Amniotic epithelial cell (primary cell): ENCODE data around the gene ANKRD10.

ENCODE experiments used
- DNase-seq: peaks from one replicate; pipeline ENCODE4 v3.0.0-alpha.2; 2010; ENCODE audit warnings: low read depth

The ANKRD10 gene

DNA sequence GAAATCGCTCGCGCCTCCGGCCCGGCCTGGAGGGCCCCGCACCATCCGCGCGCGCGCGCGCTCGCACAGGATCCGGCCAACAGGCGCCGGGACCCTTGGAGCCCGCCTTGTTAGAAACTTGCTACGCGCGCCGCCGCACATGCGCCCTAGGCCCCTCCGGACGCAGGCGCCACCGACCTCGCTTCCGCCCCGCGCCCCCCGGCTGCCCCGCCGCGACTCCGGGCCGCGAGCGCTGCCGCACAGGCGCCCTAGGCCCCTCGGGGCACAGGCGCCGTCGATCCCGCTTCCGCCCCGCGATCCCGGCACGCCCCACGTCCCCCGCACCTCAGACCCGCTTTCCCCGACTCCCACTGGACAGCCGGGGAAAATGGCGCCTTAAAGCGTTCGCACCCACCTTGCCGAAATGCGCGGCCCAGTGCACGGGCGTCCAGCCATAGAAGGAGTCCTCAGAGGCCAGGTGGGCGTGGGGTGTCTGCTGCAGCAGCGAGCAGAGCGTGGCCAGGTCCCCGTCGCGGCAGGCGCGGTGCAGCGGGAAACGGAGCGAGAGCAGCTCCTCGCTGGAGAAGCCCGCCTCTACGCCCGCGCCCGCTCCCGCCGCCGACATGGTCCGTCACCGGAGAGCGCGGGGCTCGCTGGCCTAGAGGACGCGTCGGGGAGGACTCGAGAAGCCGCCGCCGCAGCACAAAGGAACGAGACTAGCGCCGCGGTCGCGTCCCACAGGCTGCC lies 375 bp downstream of the ANKRD10 start:
- DNase-seq: peak; percentile 64

GRCh38 chr13:110914081-110914330 lies 863 bp downstream of the ANKRD10 start:
- DNase-seq: no peak

DNA sequence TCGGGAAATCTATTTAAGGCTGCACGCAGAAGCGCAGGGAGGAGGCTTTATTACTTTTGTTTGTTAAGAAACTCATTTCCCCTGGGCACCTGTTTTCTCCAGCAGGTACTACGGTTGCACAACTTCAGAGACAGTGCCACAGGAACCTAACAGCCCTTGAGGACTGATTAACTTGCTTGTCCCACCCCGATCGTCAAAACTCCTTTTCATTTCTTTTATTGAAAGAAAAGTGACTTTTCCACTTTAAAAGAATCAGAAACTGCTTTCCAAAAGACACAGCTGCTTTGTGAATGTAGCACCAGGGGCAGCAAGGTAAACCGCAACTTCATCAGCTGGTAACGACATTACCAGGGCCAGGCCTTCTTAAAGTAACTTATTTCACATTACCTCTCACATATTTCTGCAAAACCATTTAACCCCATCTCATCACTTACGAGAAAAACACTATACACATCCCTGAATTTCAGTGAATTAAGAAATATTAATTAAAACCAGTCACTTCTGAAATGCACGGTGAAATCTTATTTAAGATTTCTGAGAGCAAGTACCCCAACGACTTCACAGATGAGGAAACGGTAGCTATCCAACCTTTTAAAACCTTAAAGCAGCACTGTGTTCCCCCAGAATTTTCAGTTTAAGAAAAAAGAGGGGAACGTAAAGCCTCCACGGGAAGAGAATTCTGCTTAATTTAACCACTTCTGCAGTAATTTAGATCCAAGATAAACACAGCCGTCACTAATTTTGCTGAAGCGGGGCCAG lies 1.4 kb downstream of the ANKRD10 start:
- DNase-seq: no peak

DNA sequence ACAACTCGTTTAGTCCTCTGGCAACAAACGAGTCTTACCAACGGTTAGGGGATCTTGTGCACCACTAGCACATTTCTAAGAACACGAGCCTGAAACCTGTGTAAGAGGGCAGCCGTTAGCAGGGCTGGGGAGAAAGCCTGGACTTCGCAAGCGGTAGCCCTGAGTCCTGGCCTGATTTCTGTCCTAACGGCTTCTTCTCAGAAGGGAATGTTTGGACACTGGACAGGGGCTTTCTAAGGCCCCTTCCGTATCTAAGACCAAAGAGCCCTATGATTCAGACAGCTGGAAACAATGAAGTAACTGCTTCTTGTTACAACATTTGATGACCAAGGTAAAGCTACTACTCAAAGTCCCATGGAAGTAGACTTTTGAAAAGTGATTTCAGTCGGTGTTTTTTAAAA lies 2.2 kb downstream of the ANKRD10 start:
- peak; percentile 86 for DNase-seq

DNA sequence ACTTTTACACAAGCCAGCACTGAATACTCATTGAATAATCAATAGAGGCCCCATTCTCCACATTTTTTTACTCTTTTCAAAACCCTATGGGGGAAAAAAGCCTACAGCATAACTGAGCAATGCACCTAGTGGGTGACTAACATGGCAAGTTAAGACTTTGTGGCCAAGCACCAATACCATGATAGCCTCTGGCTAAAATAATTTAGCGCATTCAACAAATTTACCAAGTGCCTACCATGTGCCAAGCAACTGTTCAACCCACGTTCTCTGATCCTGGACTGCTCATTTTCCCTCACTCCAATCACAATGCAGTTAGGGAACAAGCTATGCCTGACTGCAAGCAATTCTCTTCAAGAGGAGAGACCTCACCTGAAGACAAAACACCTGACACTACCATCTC lies 3.0 kb downstream of the ANKRD10 start:
- peak; percentile 23 for DNase-seq

DNA sequence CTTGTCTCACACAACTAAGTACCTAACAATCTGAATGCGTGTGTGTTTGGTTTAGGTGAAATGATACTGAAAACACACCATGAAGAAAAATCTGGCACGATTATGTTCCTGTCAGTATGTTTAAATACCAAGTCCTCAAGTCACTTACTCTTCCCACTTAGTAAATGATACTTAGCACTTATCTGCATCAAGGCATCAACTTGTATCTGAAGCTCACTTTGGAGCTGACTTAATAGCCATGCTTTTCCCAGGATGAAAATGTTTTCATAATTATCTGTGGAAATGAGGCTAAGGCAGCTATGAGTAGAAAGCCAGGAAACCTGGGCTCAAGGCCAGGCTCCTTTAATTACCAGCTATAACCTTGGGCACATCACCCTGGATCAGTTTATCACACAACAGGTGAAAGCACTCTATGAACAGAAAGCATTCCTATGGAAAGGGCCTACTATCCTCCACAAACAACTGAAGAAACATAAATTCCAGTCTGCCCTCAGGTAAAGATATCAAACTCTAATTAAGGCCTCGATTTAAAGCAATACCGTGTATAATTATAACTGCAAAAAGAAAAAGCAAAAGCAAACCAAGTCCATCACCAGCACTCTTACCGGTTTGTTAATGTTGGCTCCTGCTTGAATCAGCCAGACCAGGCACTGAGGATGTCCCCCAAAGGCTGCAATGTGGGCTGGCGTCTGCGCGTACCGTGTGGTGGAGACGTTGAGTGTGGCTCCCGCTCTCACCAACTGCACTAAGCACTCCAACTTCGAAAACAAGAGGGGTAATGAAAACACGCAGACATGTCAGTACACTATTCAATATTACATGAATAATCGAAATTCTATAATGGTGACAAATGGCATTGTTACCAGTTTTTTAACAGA lies 4.6 kb downstream of the ANKRD10 start:
- peak; percentile 31 for DNase-seq

- DNase-seq: peak; percentile 67
These were observed 6.6 kb downstream of the ANKRD10 start for GRCh38 chr13:110907951-110908898.

GRCh38 chr13:110907301-110907700 lies 7.6 kb downstream of the ANKRD10 start:
- DNase-seq: no peak

GRCh38 chr13:110904748-110905147 lies 10.1 kb downstream of the ANKRD10 start:
- no peak for DNase-seq

GRCh38 chr13:110902370-110902769 lies 12.5 kb downstream of the ANKRD10 start:
- no peak for DNase-seq

GRCh38 chr13:110897521-110897920 lies 17.3 kb downstream of the ANKRD10 start:
- no peak for DNase-seq

DNA sequence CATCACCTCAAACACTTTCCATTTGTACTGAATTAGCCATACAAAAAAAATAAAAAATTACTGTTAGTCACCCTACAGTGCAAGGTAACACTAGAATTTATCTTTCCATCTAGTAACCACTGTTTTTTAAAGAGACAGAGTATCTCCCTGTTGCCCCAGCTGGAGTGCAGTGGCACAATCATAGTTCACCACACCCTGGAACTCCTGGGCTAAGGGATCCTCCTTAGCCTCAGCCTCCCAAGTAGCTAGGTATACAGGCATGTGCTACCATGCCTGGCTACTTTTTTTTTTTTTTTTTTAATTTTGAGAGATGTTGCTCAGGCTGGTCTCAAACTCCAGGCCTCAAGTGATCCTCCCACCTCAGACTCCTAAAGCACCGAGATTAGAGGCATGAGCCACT lies 17.9 kb downstream of the ANKRD10 start:
- DNase-seq: no peak

DNA sequence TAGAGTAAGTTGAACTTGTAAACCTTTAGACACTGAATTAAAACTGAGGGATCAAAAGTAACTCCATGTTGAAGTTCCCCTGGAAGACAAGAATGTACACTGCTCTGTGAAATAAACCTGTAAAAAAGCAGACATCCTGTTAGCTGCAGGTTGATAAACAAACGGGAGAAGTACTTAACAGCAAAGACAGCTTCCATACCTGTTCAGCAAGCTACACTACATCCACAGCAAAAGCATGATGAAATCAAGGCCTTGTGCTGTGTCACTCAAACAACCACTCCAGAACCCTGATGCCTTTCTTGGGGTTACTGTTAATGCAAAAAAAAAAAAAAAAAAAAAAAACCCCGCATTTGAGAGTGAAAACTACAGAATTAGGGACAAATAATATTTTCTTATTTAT lies 20.8 kb downstream of the ANKRD10 start:
- DNase-seq: no peak

GRCh38 chr13:110893571-110893970 lies 21.3 kb downstream of the ANKRD10 start:
- DNase-seq: no peak

DNA sequence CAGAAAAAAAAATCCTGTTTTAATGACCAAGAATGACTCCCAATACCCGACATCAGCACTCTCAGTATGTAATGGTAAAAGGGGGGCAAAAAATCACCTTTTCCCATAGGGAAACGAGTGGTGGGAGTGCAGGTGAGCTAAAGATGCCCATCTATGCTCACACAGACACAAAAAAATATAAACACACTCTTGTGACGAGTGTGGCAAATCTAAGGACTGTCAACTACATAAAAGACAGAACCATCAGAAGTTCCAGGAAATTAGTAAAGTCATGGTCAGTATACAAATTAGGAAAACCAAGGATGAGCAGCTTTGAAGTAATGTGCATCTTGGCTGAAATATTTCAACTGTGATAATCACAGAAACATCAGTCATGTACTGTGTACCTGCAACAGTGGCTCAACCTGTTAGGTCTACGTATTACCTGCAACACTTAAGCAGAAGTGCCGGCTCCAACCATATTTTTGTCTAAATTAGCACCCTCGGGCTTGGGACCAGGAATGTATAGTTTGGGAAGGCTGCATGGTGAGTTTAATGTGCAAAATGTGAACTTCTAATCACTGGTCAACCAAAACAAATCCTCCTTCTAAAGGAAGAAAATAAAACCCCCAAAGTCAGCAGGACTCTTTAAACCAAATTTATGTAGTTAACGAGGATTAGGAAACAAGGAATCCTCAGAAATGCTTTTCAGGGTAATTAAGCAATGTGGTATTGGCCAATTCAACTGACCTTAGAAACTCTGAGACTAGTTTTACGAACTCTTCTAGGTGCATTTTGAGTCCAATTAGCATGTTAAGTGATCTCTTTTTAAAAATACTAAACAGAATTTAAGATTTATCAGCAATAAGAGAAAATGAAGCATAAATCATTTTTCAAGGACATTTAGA lies 24.3 kb downstream of the ANKRD10 start:
- DNase-seq: peak; percentile 40

GRCh38 chr13:110888390-110888789 lies 26.5 kb downstream of the ANKRD10 start:
- no peak for DNase-seq

DNA sequence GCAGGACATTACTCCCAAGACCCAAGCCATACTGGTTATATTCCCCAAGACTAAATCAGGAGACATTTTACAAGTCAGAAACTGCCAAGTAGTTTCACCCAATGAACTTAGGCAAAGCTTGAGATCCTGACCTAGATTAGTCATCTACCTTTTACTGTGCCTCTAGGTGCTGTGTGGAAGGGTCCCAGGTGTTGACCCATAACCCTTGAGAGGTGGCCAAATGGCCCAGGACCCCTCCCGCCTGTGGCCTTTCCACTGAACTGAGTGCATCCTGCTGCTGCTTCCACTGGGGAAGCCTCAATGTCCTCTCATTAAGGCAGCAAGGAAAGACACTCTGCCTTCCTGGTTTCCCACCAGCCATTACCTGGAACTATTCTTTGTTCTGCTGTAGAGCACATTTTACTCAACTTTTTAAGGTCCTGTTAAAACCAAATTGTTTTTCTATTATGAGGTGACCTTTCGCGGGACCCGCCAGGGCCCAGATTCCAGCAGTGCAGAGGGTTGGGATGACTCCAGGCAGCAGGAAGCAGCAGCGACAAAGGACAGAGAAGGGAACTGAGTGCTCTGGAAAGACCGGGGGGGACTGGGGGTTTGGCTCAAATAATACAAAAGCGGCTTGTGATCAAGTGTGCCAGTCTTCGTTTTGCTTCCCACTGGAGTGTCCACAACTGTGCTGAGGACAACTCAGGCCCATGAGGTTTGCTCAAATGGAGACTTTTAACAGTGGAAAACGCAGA lies 27.1 kb downstream of the ANKRD10 start:
- DNase-seq: no peak

GRCh38 chr13:110886870-110887596 lies 27.8 kb downstream of the ANKRD10 start:
- no peak for DNase-seq
